GM12878 (cell line): ENCODE measurements around the gene GON7. TPM values are rescaled to one million over a fixed set of nuclear protein-coding genes. Genes with fewer than 3 reads are reported as not detected.

Experiments used
- ATAC-seq: fragments of 200-7000 bp; cut with Tn5 transposase; 3 replicates; pipeline ENCODE4 v1.9.1; 2020; ENCODE audit warnings: mild to moderate bottlenecking, moderate library complexity
- BruUV-seq: library from RNA; stranded (reverse); fragments of 400-500 nt; replicated peaks from 2 replicates; lab custom pipeline; 2021; lab: Mats Ljungman, UMichigan
- CTCF ChIA-PET: fragments of 300-600 bp; sonication (Branson Sonifier 250); formaldehyde crosslinking; extraction: SDS; loops from one replicate; lab custom pipeline; 2021; ENCODE audit warnings: inconsistent platforms; lab: Yijun Ruan, JAX
- POLR2A ChIA-PET: fragments of 350-600 bp; formaldehyde crosslinking; extraction: SDS; loops from one replicate; lab custom pipeline; 2021; ENCODE audit warnings: inconsistent platforms; lab: Charles Lee
- RAD21 ChIA-PET: fragments of 300-600 bp; sonication (Branson Sonifier 250); formaldehyde crosslinking; loops from one replicate; lab custom pipeline; 2023; ENCODE audit warnings: antibody characterized with exemption; ENCODE audit not compliant: unreplicated experiment; lab: Charles Lee
- SMC1A ChIA-PET: fragments of 300-600 bp; sonication (Branson Sonifier 250); formaldehyde crosslinking; loops from one replicate; lab custom pipeline; 2023; ENCODE audit not compliant: unreplicated experiment, uncharacterized antibody; lab: Charles Lee
- DNase-seq: peaks from one replicate; pipeline ENCODE4 v3.0.0-alpha.2; 2011; ENCODE audit warnings: low read depth, low spot score
- FAIRE-seq: peaks from 3 replicates; lab custom pipeline; 2011; peaks lifted over from hg19 to GRCh38; lab: Jason Lieb, UNC
- H2AFZ ChIP-seq: 2 replicates; pipeline ENCODE4 v1.6.0; 2011; ENCODE audit warnings: low read depth, low read length, control low read depth; ENCODE audit not compliant: control insufficient read depth
- H3K27ac ChIP-seq: 2 replicates; pipeline ENCODE4 v1.5.1; 2011; ENCODE audit warnings: control low read depth; ENCODE audit not compliant: control insufficient read depth, insufficient read depth
- H3K27me3 ChIP-seq, 2 experiments: replicated peaks in 1 of 2; 2 replicates each; pipeline versions ENCODE4 v1.6.0 to v1.6.1; 2011; ENCODE audit warnings: low read length in 1 of 2; ENCODE audit not compliant: control insufficient read depth in 2 of 2, insufficient read depth in 2 of 2
- H3K36me3 ChIP-seq, 2 experiments: 2 replicates each; pipeline ENCODE4 v1.5.1; 2011; ENCODE audit warnings: low read length in 1 of 2; ENCODE audit not compliant: control insufficient read depth in 2 of 2, insufficient read depth in 2 of 2
- H3K4me1 ChIP-seq: 2 replicates; pipeline ENCODE4 v1.6.1; 2011; ENCODE audit warnings: mild to moderate bottlenecking, low read length, moderate library complexity, mixed read lengths; ENCODE audit not compliant: control insufficient read depth, insufficient read depth
- H3K4me2 ChIP-seq: 2 replicates; pipeline ENCODE4 v1.6.0; 2011; ENCODE audit warnings: control low read depth; ENCODE audit not compliant: control insufficient read depth, insufficient read depth
- H3K4me3 ChIP-seq: fragments of 200-600 bp; sonication (generic); 2 replicates; pipeline ENCODE4 v1.5.1; 2016
- H3K79me2 ChIP-seq: 2 replicates; pipeline ENCODE4 v1.6.0; 2011; ENCODE audit warnings: low read length; ENCODE audit not compliant: control insufficient read depth, insufficient read depth
- H3K9ac ChIP-seq: 2 replicates; pipeline ENCODE4 v1.8.0; 2011; ENCODE audit warnings: low read length, control low read depth, mixed read lengths; ENCODE audit not compliant: control insufficient read depth, insufficient read depth
- H3K9me3 ChIP-seq: replicated peaks from 3 replicates; pipeline ENCODE4 v1.5.1; 2011; ENCODE audit warnings: mild to moderate bottlenecking, low read length; ENCODE audit not compliant: control insufficient read depth, insufficient read depth
- H4K20me1 ChIP-seq: 2 replicates; pipeline ENCODE4 v1.6.0; 2011; ENCODE audit not compliant: control insufficient read depth, insufficient read depth
- BACH1 ChIP-seq: fragments of 450-650 bp; IDR thresholded peaks from 2 replicates; pipeline ENCODE4 v1.6.1; 2017; ENCODE audit warnings: mild to moderate bottlenecking, borderline replicate concordance
- FOS ChIP-seq: IDR thresholded peaks from 3 replicates; pipeline ENCODE4 v1.6.1; 2011; ENCODE audit warnings: borderline replicate concordance; ENCODE audit not compliant: insufficient read length; ENCODE audit errors: extremely low read depth
- FOXM1 ChIP-seq: IDR thresholded peaks from 2 replicates; pipeline ENCODE4 v1.6.1; 2012; ENCODE audit warnings: low read depth, mild to moderate bottlenecking, inconsistent platforms, low read length, moderate library complexity
- HDGF ChIP-seq: fragments of 450-650 bp; IDR thresholded peaks from 2 replicates; pipeline ENCODE4 v1.6.1; 2016; ENCODE audit warnings: antibody characterized with exemption
- MXI1 ChIP-seq: fragments of 150-350 bp; IDR thresholded peaks from 2 replicates; pipeline ENCODE4 v1.6.1; 2011; ENCODE audit warnings: low read depth, mild to moderate bottlenecking, inconsistent platforms, low read length, improper control_type of control experiment
- POLR2AphosphoS2 ChIP-seq: IDR thresholded peaks from 2 replicates; pipeline ENCODE4 v1.6.1; 2011; ENCODE audit warnings: low read depth, mild to moderate bottlenecking, low read length, improper control_type of control experiment, moderate library complexity
- TCF12 ChIP-seq: IDR thresholded peaks from 2 replicates; pipeline ENCODE4 v1.6.1; 2011; ENCODE audit warnings: low read depth, mild to moderate bottlenecking, low read length
- WRNIP1 ChIP-seq: IDR thresholded peaks from 2 replicates; pipeline ENCODE4 v1.6.1; 2011; ENCODE audit warnings: low read depth, low read length, improper control_type of control experiment, borderline replicate concordance
- ZBED1 ChIP-seq: IDR thresholded peaks from 2 replicates; pipeline ENCODE4 v1.6.1; 2016; ENCODE audit warnings: borderline replicate concordance
- ZNF274 ChIP-seq: IDR thresholded peaks from one replicate; pipeline ENCODE4 v1.8.0; 2011; ENCODE audit not compliant: insufficient read length, insufficient read depth
- WGBS: methylation state at CpG from one replicate; pipeline ENCODE4 v1.1.6; 2016; ENCODE audit warnings: low lambda C conversion rate; ENCODE audit not compliant: insufficient replicate concordance, insufficient coverage; ENCODE audit errors: missing lambda C conversion rate; 5-methylcytosine and 5-hydroxymethylcytosine counted together
- in situ Hi-C: fragments of 300-500 bp; cut with MboI; formaldehyde crosslinking; loops from 9 replicates; pipeline ENCODE4 v1.14.3; 2018; ENCODE audit warnings: mixed read lengths
- intact Hi-C: fragments of 100-400 bp; cut with micrococcal nuclease; formaldehyde crosslinking; loops from one replicate; pipeline ENCODE4 v1.14.2; 2022; ENCODE audit not compliant: unreplicated experiment
- polyA plus RNA-seq, 11 experiments: library from polyadenylated mRNA; depleted of rRNA in 4 of 11; unstranded in 6 of 11; stranded (reverse) in 5 of 11; fragments of >200 nt; fragmentation: Nextera tagmentation in 4 of 11; fragmentation: Illumina TruSeq in 1 of 11; extraction: Ambion mirVana in 4 of 11; extraction: Trizol in 1 of 11; gene quantifications; 1 replicate in 1 of 11; 2 replicates in 10 of 11; pipeline versions ENCODE4 v1.2.1 to v1.2.3, GENCODE V29; 2011 to 2016; ENCODE audit warnings: inconsistent platforms in 2 of 11, missing spikeins in 2 of 11, low read depth in 1 of 11
- total RNA-seq, 4 experiments: library from RNA; depleted of rRNA in 3 of 4; stranded (reverse); fragments of >200 nt in 3 of 4; fragmentation: Illumina TruSeq in 1 of 4; extraction: Trizol in 1 of 4; gene quantifications; 2 replicates each; pipeline versions ENCODE4 v1.2.1 to v1.2.3, GENCODE V29; 2013 to 2021
- TF ChIP-seq, protein P1 (sequence below): fragments of 450-650 bp; IDR thresholded peaks from 2 replicates; pipeline ENCODE4 v1.6.1; 2017; ENCODE audit warnings: antibody characterized with exemption, mild to moderate bottlenecking, moderate library complexity
- TF ChIP-seq, protein P2 (sequence below): fragments of 450-650 bp; formaldehyde crosslinking; IDR thresholded peaks from 2 replicates; pipeline ENCODE4 v1.5.0; 2022; ENCODE audit warnings: mild to moderate bottlenecking, missing genetic modification characterization
- TF ChIP-seq, protein P3 (sequence below): IDR thresholded peaks from 2 replicates; pipeline ENCODE4 v1.6.1; 2012; ENCODE audit warnings: low read depth, low read length, improper control_type of control experiment

GON7 gene
- total and polyA plus RNA-seq, 10 of the 15 experiments (the other 5 are each of a cell fraction or from before 2014, with no cell fraction given), result 21.6 to 59.0 (median 33.0) TPM

DNA sequence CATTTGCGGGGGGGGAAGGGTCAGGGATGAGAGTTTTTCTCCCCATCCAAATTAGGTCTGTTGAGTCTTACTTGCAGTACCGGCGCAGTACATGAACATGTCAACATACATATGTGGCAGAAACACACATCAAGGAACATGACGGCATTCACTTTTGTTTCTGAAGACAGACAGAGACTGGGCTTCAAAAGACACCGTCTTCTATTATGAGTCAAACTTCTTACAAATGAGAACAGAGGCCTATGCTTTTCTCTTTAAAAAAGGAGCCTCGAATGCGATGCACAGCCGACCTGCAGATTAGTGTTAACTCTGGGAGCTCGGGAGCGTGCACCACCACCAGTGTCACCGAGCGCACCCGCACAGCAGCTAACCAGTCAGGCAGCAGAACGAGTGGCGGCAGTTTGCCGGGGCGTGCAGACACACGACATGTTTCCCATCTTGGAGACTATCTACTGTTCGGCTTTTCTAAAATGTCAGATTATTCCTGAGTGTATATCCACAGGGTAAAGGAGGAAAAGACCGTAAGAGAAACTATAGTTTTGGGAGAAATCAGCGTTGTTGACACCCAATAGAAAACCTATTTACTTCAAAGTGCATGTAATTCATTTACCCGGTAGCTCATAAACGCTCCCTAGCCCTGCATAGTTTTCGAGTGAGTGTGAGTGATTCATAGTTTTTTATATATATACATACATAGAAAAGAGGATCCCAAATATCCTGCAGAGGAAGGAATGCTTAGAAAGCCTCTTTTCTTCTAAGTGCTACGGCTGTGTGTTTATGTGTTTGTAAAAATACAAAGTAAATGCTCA lies 33.2 kb upstream of the GON7 start (continued):
- TF ChIP-seq, protein P1, sequence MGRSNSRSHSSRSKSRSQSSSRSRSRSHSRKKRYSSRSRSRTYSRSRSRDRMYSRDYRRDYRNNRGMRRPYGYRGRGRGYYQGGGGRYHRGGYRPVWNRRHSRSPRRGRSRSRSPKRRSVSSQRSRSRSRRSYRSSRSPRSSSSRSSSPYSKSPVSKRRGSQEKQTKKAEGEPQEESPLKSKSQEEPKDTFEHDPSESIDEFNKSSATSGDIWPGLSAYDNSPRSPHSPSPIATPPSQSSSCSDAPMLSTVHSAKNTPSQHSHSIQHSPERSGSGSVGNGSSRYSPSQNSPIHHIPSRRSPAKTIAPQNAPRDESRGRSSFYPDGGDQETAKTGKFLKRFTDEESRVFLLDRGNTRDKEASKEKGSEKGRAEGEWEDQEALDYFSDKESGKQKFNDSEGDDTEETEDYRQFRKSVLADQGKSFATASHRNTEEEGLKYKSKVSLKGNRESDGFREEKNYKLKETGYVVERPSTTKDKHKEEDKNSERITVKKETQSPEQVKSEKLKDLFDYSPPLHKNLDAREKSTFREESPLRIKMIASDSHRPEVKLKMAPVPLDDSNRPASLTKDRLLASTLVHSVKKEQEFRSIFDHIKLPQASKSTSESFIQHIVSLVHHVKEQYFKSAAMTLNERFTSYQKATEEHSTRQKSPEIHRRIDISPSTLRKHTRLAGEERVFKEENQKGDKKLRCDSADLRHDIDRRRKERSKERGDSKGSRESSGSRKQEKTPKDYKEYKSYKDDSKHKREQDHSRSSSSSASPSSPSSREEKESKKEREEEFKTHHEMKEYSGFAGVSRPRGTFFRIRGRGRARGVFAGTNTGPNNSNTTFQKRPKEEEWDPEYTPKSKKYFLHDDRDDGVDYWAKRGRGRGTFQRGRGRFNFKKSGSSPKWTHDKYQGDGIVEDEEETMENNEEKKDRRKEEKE, result no peak
- TF ChIP-seq, all 136 proteins: peak for 0

DNA sequence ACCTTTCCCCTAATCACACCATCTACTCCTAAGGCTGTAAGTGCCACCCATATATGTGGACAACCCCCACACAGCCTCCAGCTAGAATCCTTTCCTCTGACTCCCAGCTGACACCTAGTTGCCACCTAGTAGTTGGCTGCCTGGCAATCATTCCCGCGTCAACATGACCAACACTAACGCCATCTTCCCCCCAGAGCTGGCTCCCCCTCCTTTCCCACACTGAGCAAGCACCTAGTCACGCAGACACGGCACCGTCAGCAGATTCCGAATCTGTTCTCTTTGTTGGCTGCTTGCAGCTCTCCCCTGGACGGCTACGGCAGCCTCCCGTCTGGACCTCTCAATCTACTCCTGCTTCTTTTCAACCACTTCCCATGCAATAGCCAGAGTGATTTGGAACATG lies 27.9 kb upstream of the GON7 start:
- Histone ChIP-seq H3K4me2 (no peak overlapping the region), H4K20me1 (no peaks in the 10 kb centered on the region), H3K9ac (no peak overlapping the region), H3K79me2 (no peaks in the 10 kb centered on the region), H3K9me3 (no peaks in the 10 kb centered on the region), H3K27me3 (no peaks in the 10 kb centered on the region), H3K4me1 (no peaks in the 10 kb centered on the region; the same call in 1 of the 2 replicates), H2AFZ (no peak overlapping the region), H3K4me3 (no peak overlapping the region), H3K36me3 (no peaks in the 10 kb centered on the region), H3K27ac (no peak overlapping the region)
- intact Hi-C loops (loop anchor here (2.0 to 5.0 kb wide), 2 partner anchors 313 to 384 kb away; no protein-coding TSS in a partner anchor), in situ Hi-C loops (loop anchor here (25.0 kb wide), 1 partner anchor 303 kb away; no protein-coding TSS in a partner anchor)
- BruUV-seq, result no TSS peak
- POLR2A ChIA-PET, result no interaction called here
- 75% methylated on average over 10 of the region's 10 CpGs for WGBS
- no peak for DNase-seq
- ATAC-seq, result no peak
- SMC1A ChIA-PET, result interaction anchor here (0.7 to 5.5 kb wide), 7 partner anchors 22 to 384 kb away, joined by 3 to 25 read pairs (median 4); no protein-coding TSS in a partner anchor
- no peak for FAIRE-seq
- RAD21 ChIA-PET, result no interaction called here
- CTCF ChIA-PET, result interaction anchor here (0.6 to 3.9 kb wide), 8 partner anchors 12 to 384 kb away, joined by 3 to 17 read pairs (median 4); no protein-coding TSS in a partner anchor
- TF ChIP-seq, protein P2, sequence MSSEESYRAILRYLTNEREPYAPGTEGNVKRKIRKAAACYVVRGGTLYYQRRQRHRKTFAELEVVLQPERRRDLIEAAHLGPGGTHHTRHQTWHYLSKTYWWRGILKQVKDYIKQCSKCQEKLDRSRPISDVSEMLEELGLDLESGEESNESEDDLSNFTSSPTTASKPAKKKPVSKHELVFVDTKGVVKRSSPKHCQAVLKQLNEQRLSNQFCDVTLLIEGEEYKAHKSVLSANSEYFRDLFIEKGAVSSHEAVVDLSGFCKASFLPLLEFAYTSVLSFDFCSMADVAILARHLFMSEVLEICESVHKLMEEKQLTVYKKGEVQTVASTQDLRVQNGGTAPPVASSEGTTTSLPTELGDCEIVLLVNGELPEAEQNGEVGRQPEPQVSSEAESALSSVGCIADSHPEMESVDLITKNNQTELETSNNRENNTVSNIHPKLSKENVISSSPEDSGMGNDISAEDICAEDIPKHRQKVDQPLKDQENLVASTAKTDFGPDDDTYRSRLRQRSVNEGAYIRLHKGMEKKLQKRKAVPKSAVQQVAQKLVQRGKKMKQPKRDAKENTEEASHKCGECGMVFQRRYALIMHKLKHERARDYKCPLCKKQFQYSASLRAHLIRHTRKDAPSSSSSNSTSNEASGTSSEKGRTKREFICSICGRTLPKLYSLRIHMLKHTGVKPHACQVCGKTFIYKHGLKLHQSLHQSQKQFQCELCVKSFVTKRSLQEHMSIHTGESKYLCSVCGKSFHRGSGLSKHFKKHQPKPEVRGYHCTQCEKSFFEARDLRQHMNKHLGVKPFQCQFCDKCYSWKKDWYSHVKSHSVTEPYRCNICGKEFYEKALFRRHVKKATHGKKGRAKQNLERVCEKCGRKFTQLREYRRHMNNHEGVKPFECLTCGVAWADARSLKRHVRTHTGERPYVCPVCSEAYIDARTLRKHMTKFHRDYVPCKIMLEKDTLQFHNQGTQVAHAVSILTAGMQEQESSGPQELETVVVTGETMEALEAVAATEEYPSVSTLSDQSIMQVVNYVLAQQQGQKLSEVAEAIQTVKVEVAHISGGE (CRISPR knock-in tag), result no peak
- no peak for TF ChIP-seq ZBED1
- TF ChIP-seq FOS, result no peak
- TF ChIP-seq, protein P3, sequence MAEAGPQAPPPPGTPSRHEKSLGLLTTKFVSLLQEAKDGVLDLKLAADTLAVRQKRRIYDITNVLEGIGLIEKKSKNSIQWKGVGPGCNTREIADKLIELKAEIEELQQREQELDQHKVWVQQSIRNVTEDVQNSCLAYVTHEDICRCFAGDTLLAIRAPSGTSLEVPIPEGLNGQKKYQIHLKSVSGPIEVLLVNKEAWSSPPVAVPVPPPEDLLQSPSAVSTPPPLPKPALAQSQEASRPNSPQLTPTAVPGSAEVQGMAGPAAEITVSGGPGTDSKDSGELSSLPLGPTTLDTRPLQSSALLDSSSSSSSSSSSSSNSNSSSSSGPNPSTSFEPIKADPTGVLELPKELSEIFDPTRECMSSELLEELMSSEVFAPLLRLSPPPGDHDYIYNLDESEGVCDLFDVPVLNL, result no peak
- no peak for TF ChIP-seq ZNF274
- no peak for TF ChIP-seq TCF12
- no peak for TF ChIP-seq MXI1
- no peak for TF ChIP-seq BACH1
- TF ChIP-seq POLR2AphosphoS2, result no peak
- TF ChIP-seq WRNIP1, result no peak
- no peak for TF ChIP-seq HDGF
- no peak for TF ChIP-seq FOXM1
